ENCODE measurements around the gene AK4.

The AK4 gene

GRCh38 chr1:65250826-65251225, 102.8 kb downstream of the AK4 start:
- no peak for DNase-seq (ENCODE audit: low read depth)

- no peak for DNase-seq (ENCODE audit: low read depth)
Observed at GRCh38 chr1:65253800-65254319, 105.9 kb downstream of the AK4 start.

DNA sequence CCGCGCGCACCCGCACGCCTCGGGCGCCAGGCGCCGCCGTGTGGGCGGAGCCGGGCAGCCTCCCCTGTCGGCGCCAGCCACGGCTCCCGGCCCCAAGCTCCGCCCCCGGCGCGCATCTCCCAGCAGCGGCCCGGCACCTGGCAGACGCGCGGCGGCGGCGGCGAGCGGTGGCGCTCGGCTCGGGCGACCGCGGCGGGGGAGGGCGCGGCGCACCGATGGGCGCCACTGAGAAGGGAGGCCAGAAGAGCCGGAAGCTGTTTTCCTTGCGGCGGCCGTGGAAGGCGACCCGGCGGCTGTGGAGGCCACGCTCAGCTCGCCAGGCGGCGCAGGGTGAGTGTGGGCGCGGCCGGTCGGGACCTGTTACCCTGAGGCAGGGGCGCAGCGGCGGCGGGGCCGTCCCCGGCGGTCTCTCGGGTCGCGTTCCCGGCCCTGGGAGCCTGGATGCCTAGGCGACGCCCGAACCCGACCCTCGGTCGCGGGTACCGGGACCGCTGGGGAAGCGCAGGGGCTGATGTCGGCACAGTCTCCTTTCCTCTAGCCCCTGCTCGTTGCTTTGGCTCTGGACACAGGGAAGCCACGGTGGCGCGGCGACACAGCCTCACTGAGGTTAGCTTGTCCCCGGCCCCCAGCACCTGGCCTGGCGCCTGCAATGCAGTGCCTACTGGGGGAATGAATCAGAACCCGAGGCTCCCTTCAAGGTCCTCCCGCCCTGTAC, 106.5 kb downstream of the AK4 start:
- peak; percentile 77 for DNase-seq (ENCODE audit: low read depth)

DNA sequence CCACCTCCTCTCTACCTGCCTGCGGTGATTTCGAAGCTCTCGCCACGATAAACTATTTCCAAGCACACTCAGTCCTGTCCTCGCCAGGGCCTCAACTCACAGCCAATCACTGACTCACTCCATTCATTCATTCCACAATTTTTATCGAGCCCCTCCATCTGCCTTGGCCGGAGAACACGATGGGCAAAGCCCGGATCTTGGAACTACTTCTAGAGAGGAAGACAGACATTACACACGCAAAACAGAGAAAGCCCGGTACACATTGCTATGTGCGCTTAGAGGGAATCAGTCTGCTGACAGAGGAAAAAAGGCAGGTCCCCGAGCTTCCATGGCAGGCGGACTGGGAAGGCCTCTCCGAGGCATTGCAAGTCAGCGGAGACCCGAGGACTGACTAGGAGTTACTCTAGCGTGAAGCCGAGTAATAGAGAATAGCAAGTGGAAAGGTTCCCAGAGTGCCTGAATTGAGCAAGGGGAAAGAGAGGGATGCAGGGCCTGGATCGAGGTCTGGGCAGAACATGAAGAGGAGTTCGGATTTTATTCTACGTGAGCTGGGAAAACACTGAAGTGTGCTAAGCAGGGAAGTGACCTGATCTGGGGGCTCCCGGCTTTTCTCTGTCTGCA, 107.1 kb downstream of the AK4 start:
- no peak for DNase-seq (ENCODE audit: low read depth)

- DNase-seq (ENCODE audit: low read depth), result no peak
Observed at GRCh38 chr1:65255656-65256050, 107.7 kb downstream of the AK4 start.

DNA sequence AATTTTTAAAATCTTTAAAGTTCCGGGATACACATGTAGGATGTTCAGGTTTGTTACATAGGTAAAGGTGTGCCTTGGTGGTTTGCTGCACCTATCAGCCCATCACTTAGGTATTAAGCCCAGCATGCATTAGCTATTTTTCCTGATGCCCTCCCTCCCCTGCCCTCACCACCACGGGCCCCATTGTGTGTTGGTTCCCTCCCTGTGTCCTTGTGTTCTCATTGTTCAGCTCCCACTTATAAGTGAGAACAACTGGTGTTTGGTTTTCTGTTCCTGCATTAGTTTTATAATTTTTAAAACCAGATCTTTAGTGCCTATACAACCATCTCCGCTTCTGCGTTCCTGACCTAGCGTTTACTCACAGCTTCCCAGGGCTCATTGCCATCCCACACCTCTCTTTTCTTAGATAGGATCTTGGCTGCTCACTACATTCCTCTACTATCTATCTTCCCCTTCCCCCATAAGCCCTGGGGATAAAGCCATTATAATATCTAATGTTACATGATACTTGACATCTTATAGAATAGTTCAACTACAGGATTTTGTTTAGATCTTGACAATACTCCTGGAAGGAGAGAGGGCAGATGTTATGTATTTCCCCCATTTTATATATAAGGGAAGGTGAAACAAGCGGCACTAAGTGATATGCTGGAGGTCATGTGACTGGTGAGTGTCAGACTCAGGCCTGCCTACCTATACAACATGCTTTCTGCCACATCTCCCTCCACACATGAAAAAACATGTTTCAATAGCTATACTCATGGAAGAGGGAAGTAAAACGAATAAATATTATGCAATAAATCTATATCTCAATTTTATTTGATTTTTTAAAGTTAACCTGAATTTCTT, 109.1 kb downstream of the AK4 start:
- DNase-seq (ENCODE audit: low read depth), result no peak

GRCh38 chr1:65258106-65258505, 110.1 kb downstream of the AK4 start:
- no peak for DNase-seq (ENCODE audit: low read depth)

DNA sequence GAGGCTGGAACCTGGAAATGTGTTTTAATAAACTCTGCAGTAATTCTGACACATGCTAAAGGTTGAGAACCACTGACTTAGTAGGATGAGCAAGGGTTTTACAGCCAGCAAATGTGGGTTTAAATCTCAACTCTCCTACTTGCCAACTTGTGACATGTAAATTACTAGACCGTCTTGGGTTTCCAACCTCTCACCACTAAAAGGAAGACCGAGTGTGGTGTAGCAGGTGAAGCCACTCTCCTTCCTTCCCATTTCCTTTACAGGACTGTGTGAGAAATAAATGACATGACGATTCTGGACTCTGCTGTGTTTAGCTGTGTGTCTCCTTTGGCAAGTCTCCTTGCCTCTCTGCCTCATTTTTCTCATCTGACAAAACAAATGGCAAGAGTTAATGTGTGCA, 111.8 kb downstream of the AK4 start:
- DNase-seq (ENCODE audit: low read depth), result no peak

DNA sequence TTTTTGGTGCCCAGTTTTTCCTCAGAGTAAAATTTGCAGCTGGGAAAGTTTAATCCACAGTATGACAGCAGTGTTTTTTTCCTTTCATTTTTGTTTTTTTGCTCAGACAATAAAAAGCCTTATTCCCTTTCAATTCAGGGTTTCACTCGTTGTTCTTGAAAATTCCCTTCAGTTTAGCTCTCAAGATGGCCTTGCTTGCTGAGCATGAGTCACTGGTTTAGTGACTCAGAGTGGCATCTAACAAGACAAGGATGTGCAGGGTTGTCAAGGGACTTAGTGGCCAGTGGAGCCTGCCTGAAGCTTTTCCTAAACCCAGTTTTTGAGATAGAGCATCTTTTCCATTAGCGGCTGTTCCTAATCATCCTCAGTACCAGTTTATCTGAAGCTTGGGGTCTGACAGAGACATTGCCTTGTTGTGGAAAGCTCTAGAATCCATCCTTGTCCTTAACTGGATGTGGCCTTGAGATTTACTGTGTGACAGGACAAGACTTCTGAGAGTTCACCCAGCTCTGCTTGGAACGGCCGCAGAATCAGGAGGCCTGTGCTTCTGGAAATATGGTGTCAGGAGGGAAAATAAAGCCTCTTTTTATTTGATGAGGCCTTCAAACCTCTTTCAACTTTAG, 113.0 kb downstream of the AK4 start:
- DNase-seq (ENCODE audit: low read depth), result no peak

- no peak for DNase-seq (ENCODE audit: low read depth)
Observed at GRCh38 chr1:65263286-65263685, 115.3 kb downstream of the AK4 start.

DNA sequence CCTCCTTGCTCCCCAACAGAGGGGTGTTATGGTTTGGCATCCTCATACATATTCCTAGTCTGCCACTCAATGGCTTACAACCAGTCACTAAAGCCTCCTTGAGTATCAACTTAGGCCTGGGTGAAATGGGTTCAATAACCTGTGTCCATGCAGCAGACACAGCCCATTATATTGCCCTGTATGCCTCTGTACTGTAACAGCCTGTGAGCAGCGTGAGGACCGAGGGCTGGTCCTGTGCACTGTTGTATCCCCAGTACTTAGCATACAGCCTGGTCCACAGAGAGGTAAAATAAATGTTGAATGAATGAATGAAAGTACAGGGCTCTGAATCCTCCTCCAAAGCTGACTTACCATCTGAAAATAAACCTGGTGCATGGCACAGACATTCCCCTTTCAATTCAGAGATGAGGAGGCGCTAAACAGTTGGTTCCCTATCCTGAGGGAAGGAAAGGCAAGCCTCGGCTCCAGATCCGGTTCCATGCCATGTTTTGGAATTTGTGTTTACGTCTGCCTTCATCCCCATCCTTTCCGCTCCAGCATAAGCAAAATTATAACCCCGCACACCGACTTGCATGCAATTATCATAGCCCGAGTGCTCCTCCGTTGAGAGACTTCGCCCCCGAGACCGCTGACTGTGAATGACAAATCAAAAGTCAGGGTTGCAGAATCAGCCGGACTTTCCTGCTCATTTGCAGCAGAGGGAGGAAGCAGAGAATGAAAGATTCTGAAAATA, 116.4 kb downstream of the AK4 start:
- DNase-seq (ENCODE audit: low read depth), result no peak

DNA sequence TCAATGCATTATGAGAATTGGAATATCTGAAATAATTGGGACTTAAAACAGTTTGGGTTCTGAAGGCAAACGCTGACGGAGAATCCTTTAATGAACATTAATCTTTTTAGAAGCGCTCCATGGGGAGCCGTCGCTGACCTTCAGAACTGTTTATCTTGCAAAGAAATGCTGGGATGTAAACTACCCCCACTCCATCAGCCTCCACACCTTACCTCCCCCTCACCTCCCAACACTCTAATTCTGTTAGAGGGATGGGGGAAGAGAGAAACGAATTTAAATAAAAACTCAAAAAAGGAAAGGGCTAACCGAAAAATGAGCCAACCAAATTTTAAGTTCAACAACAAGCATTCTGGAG, 117.3 kb downstream of the AK4 start:
- no peak for DNase-seq (ENCODE audit: low read depth)

GRCh38 chr1:65265651-65266351, 117.8 kb downstream of the AK4 start:
- DNase-seq (ENCODE audit: low read depth), result no peak

DNA sequence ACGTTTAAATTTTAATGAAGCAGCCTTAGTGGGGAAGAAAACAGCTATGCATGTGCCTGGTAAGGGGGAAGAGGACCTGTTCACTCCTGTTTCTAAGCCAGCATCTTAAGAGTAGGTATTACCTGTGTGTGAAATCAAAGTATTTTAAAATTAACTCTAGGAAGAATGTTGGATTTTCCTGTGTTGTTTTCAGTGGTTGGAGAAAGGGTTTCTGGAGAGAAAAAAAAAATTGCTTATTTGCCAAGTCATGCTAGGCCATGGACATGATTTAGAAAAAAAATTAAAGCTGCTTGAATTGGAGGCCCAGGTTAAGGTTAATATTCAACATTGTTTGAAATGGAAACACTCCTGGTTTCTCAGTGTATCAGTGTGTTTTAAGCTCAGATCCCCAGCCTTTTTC, 118.5 kb downstream of the AK4 start:
- DNase-seq (ENCODE audit: low read depth), result no peak

DNA sequence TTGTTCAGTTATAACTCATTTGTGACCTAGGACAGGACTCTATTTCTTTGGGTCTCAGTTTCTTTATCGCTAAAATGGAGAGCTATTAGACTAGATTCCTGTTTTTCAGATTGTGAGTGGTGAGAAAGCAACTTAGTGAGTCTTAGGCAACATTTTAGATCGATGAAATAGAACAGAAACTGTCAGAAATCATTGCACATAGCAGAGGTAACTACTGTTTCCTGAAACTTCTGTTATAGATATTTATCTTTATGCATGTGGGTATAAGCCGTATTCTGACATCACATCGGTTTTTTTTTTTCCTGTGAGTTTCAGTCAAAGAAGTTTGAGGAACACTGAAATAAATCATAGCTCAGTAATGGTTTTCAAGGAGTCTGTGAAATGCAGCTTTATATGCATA, 119.3 kb downstream of the AK4 start:
- no peak for DNase-seq (ENCODE audit: low read depth)

DNA sequence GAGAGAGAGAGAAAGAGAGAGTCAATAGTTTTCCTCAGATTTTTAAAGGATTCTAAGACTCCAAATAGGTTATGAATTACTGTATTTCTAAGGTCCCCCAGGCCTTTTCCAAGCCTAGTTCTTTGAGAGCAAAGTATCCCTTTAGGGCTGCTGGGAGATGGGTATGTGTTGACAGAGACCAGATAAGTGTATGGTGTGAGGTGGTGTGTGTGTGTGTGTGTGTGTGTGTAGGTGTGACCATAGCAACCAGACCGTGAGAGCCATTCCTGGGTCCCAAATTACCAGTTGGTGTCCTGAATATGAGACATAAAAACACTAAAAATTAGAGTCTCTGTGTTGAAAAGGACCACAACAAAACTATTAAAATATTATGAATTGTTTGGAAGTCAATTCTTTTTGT, 119.7 kb downstream of the AK4 start:
- DNase-seq (ENCODE audit: low read depth), result no peak

DNA sequence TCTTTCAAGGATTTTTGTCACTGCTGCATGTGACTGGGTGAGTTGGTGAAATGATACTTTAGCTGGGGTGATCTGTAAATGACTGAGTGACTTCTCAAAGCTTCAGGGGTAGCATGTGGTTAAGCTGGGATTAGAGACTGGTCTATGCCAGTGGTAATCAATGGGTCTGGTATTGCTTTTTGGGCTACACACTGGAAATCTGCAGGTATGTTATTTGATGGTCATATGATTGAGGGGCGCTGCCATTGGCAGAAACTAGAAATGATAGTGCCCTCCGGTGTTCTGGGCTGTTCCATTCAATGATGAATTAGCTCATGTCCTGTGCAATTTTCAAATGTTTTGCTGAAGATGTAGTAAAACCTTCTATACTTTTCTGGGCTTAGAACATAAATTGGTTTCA, 121.6 kb downstream of the AK4 start:
- DNase-seq (ENCODE audit: low read depth), result no peak

DNA sequence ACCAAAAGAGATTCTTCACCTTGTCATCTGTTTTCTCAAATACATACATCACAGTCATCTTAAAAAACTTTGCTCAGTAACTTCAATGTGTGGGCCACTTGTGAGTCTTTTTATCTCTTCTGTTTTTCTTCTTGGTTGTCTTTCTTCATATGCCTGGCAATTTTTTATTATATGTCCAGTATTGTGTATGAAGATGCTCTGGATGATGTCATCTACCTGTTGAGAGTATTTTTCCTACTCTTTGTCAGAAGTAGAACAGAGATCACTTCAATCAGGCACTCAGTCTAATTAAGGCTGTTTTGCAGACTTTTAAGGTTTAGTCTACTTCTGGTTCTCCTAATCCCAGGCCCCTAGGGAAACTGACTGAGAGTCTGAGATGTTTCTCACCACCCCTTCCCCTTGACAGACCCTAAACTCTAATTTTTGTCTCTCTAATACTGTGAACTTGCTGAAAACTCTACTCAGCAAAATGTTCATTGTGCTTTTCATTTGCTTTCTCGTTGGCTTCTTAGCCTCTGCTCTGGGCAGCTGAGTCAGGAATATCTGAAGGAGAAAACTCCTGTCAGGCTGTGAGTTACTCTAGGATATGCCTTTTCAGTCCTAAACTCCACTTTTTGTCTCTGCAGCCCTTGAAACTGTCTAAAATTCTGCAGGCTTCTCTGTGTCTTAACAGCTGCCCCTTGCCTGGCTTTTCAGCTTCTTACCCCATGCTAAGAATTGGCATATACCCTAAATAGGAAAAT, 128.4 kb downstream of the AK4 start:
- no peak for DNase-seq (ENCODE audit: low read depth)

- no peak for DNase-seq (ENCODE audit: low read depth)
Observed at GRCh38 chr1:65277605-65278347, 129.8 kb downstream of the AK4 start.

Measured in activated T-cell treated with anti-CD3 and anti-CD28 coated beads for 24 hours (primary cell).